Activated CD4-positive, alpha-beta T cell treated with anti-CD3 and anti-CD28 coated beads, Interleukin-10, Interleukin-2, amounts not matched to agents 100 ng/mL and 50 ng/mL, durations not matched to agents 16 hours and 8 hours (primary cell): ENCODE data around the gene KLK11.
"Not testable (repeated sequence)": the region's sequence is repeated elsewhere in the genome, so short reads cannot be mapped to it uniquely, and the experiment has no call there.

Experiments
- DNase-seq: peaks from one replicate; pipeline ENCODE4 v3.0.0-alpha.2; 2020

KLK11 gene

DNA sequence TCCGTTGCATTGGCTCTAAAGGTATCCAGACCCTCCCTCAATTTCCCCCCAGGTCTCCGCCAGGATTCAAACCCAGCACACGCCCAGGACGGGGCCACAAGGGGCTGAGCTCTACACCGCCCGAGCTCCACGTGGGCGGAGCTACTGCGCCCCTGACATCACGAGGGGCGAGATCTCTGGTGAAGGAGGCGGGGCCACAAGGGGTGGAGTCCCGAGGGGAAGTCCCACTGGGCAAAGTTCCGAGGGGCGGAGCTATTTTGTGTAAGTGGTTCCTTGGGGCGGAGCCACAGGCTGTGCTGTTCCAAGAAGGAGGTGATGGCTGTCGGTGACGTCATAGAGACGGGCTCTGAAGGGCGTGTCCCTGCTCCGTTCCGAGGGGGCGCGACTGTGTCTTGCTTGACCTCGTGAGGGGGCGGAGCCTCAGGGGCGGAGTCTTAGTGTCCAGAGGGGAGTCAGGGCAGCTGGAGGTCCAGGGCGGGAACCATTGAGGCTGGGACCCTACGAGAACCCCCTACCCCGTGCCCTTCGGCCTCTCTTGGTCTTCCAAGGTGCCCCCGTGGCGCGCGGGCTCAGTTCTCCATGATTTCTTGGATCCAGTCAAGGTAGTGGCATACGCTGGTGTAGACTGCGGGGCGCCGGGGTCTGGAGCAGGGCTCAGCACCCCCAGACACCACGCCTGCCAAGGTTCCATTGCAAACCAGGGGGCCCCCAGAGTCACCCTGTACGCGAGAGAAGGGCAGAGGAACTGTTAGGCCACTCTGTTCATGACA, 23.7 kb downstream of the KLK11 start:
- DNase-seq: peak; percentile 48

- DNase-seq: no peak
Observed at GRCh38 chr19:51002089-51002532, 24.3 kb downstream of the KLK11 start.

- no peak for DNase-seq
Observed at GRCh38 chr19:51001515-51001914, 24.9 kb downstream of the KLK11 start, which contains the start of gene KLK8. Gene KLK8, minus strand, starts transcription at chr19:51001604. Its CDS starts 437 bp downstream, at chr19:51001167.

DNA sequence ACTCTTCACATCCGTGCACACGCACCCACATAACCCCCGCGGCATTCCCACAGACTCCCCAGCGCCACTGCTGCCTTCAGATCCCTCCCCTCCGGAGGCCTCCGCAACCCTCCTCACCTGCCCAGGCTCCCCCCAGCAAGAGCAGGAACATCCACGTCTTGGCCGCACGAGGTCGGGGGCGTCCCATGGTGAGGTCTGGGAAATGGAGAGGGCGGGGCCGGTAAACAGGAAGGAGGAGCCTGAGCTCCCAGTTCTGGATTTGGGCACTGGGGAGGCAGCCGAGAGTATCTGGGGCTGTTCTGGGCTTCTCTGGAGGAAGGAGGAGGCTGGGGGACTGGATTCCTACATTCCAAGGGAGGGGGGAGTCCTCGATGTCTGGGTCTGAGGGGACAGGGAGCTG, 25.4 kb downstream of the KLK11 start:
- no peak for DNase-seq

DNA sequence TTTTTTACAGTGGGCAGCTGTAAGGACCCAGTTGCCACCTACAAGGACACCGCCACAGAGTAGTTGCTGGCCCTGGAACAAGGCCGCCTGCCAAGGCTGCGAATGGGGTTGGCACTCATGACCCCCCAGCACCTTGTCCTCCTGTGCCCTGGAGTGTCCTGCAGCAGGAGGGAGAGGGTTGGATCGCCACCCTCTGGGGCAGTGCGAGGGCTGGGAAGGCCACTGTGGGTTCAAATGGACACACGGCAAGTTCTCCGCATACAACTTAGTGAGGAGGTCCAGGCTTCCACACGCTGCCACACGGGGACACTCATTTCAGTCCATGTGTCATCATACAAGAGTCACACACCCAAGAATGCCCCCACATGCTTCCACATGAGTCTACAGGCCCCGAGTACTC, 26.0 kb downstream of the KLK11 start:
- DNase-seq: no peak

DNA sequence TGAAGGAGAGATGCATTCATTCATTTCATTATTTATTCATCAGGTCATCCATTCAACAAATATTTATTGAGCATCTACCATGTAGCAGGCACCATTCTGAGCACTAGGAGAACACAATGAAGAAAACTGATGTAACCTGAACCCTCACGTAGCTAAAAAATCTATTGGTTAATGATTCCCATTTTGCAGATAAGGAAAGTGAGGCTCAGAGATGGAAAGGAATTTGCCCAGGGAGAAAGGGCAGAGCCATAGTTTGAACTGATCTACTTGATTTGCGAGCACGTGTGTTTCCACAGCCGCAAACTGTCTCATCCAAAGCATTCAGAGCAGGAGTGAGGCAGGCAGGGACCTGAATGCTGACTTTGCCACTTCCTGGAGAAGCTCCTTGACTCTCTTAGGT, 27.7 kb downstream of the KLK11 start:
- DNase-seq: no peak

DNA sequence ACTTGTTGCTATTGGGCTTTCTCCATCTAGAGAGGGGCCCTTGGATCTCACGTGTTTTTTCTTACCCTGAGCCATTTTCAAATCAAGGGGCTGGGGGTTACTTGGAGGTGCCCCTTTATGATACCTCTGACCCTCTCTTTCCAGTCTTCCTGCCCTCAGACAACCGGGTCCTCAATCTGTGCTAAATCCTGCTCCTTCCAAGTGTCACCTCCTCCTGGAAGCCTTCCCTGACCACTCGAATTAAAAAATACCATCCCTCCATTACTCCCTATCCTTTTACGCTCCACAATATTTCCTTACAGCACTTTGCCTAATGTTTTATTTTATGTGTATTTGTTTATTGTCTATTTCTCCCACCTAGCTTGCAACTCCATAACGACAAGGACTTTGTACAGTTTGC, 28.4 kb downstream of the KLK11 start:
- DNase-seq: no peak

- DNase-seq: no peak
Observed at GRCh38 chr19:50994129-50994528, 32.3 kb downstream of the KLK11 start.

- no peak for DNase-seq
Observed at GRCh38 chr19:50992666-50993035, 33.8 kb downstream of the KLK11 start.

DNA sequence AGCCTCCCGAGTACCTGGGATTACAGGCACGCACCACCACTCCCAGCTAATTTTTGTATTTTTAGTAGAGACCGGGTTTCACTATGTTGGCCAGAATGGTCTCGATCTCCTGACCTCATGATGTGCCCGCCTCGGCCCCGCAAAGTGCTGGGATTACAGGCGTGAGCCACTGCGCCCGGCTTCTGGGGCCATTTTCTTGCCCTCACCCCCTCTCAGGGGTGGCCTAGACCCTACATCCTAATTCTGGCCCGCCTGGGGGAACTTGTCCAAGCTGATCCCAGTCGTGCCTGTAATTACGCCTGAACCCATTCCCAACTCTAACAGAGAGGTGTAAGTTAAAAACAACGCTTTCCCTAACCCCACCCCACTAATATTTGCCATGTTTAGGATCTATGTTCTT, 42.0 kb downstream of the KLK11 start:
- not testable (repeated sequence) for DNase-seq

GRCh38 chr19:50983625-50984292, 42.7 kb downstream of the KLK11 start, which contains the start of gene KLK7:
Gene KLK7, minus strand, starts transcription at chr19:50983917. Its CDS starts 1,518 bp downstream, at chr19:50982399.
- no peak for DNase-seq

- no peak for DNase-seq
Observed at GRCh38 chr19:50982186-50982585, 44.2 kb downstream of the KLK11 start.

- DNase-seq: no peak
Observed at GRCh38 chr19:50981587-50982146, 44.7 kb downstream of the KLK11 start.

- DNase-seq: no peak
Observed at GRCh38 chr19:50980208-50980607, 46.2 kb downstream of the KLK11 start.

DNA sequence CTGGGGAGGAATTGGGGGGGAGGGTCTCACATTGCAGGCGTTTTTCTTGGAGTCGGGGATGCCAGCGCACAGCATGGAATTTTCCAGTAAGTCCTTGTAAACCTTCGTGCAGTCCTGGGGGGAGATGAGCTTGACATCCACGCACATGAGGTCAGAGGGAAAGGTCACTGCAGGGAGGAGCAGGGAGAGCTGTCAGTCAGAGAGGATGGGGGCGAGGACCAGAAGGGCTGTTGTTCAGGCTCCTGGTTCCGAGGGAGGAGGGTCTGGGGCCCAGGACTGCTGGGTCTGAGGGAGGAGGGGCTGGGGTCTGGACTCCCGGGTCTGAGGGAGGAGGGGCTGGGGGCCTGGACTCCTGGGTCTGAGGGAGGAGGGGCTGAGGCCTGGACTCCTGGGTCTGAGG, 46.7 kb downstream of the KLK11 start:
- DNase-seq: no peak

GRCh38 chr19:50978772-50979390, 47.5 kb downstream of the KLK11 start:
- DNase-seq: no peak

GRCh38 chr19:50977626-50978025, 48.8 kb downstream of the KLK11 start:
- no peak for DNase-seq

DNA sequence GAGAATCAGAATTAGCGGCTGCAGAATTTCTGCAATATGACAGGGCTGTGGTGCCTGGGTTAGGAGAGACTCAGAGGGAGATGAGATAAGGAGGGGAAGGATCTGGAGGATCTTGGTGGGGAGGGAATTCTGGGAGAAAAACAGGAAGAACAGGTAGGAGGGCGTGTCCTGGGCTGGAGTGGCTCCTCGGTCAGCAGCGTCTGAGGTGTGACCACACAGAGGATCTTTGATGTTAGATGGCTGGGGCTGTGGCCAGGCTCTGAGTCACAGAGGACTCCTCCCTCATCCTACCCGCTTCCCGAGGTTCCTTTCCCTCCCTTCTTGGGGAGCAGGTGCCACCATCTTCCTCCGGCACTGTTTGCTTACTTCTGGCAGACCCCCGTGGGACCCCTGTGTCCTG, 50.6 kb downstream of the KLK11 start:
- no peak for DNase-seq

- DNase-seq: no peak
Observed at GRCh38 chr19:50974702-50975556, 51.5 kb downstream of the KLK11 start.

DNA sequence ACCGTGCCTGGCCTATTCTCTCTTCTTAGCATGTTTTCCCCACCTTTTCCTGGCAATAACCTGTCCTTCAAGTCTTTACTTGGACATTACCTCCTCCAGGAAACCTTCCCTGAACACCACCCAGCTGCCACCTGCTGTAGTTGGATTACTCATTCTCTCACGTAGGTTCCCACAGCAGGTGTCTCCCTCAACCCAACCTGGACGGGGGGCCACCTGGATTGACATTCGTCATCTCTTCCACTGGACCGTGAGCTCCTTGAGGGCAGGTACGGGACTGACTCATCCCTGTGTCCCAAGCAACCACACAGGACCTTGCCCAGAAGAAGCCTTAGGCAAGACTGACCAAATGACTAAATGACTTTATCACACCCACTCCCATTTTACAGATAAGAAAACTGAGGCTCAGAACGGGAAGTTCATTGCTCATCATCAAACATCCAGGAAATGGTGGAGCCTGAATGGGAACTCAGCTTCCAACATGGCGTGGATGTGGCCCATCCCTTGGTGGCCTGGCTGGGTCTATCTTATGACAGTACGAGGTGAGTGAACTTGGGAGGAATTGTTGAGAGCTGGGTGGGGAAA, 53.5 kb downstream of the KLK11 start:
- DNase-seq: no peak
